ENCODE results near the gene ZFP42.

DNA sequence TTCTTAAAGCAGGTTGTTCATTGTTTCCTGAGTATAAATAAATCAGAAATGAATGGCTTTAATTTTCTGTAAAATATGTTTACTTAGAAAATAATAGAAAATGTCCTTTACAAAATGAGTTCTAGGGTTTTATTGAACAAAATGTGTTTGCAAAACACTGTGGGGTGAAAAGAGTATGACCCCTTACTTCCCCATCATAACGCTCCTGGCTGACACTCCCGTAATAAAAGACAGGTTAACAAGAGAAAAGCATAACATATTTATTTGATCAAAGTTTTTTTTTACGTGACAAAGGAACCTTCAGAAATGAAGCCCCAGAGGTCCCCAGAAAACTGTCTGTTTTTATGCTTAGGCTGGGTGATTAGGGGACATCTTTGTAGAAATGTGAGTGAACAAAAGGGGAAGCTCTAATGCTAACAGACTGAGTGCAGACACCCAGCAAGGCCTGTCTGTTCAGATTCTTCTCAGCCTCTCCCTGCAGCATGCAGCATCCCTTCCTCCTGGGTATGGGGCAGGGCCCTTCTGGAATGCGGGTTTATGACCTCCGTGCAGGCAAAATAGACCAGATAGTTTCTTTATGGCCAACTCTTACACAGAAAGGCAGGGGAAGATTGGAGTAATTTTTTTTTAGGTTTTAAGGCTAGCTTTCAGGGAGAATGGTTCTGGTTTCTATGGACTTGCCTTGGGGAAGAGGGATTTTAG lies 26.1 kb downstream of the ZFP42 start:
- TF ChIP-seq POLR2AphosphoS5 (IDR thresholded peaks at IDR 0.05; ENCODE audit: low read depth, low read length) (no peak), CTCF (IDR thresholded peaks at IDR 0.05) (no peak)

Data from Panc1 (cell line).